GM19193 (cell line): ENCODE results near the gene SEMA5A.

Experiments used
- POLR2A ChIP-seq: IDR thresholded peaks from 4 replicates; pipeline ENCODE4 v1.6.1; 2011; ENCODE audit not compliant: insufficient read depth, insufficient read length; ENCODE audit errors: extremely low read depth

The SEMA5A gene

DNA sequence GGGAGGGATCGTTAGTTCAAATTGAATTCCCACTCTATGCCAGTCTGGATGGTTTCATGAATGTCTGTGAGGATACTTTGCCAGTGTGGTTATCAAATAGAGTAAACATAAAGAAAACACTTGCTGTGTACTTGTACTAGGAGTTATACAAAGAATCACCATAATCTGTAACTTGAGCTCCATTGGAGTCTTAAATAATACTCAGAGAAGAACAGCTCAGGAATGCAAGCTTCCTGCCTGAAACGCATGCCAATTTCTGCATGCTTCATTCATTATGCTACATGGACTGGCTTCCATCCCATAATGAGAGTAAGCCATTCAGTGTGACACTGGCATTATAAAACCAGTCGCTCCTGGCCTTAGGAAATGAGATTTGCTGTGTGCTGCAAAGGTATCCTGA lies 351.4 kb downstream of the SEMA5A start:
- TF ChIP-seq POLR2A: no peak

DNA sequence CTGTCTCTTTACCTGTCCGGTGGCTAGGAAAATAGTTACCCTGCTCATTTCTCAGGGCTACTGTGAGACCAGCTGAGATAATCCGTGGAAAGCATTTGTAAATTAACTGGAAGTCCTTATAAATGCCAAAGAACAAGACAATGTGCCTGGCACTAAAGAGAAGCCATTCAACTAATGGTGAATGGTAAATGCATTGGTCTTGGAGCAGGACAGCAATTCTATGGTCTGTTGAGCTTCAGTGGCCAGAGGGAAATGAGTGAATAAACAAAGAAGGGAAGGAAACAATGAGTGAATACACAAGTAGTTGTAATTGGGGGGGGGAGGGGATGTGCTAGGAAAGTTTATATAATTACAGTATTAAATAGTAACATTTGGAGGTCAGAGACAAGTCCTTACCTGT lies 353.6 kb downstream of the SEMA5A start:
- TF ChIP-seq POLR2A: no peak

DNA sequence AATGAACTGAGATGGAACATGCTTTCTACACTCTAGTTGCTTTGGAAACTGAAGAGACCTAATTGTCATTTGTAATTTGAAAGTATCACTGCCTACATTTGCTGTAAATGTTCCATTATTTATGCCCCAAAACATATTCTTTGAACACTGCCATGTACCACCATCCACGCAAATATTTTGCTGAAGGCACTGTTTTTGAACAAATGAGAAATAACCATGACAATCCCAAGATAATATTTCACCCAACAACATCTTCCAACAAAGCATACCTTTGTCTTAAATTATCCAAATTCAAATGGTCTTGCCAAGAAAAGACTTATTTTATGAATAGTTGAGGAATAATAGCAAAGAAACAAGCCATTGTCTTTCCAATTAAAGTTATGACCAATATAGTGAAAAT lies 356.2 kb downstream of the SEMA5A start:
- TF ChIP-seq POLR2A: no peak

DNA sequence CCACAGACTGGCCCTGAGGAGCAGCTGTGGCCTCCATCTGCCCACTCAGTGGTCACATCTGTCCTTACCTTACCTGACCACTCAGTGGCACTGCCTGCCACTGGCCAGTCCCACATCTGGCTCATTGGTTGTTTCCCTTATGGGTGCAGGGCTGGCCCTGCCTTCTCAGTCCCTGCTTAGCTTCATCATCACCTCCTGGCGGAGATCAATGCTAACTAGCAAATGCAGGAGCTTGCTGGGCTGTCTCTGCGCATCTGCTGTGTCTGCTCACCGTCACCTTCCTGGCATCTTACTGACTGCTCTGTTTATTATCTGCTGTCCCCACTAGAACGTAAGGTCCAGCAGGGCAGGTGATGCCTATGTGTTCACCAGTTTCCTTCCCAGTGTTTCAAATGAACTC lies 356.9 kb downstream of the SEMA5A start:
- TF ChIP-seq POLR2A: no peak

DNA sequence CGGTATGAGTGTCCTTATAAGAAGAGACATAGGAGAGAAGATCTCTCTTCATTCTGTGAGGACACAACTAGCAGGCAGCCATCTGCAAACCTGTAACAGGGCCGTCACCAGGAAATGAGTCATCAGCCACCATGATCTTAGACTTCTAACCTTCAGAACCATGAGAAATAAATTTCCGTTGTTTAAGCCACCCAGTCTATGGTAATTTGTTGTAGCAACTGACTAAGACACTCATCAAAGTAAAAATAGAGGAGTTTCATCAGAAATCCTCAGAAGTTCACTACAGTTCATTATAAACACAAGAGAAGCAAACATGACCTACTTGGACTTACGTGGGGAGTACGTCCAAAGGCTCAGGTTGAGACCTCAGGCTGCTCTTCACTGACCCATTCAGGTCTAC lies 357.7 kb downstream of the SEMA5A start:
- no peak for TF ChIP-seq POLR2A

DNA sequence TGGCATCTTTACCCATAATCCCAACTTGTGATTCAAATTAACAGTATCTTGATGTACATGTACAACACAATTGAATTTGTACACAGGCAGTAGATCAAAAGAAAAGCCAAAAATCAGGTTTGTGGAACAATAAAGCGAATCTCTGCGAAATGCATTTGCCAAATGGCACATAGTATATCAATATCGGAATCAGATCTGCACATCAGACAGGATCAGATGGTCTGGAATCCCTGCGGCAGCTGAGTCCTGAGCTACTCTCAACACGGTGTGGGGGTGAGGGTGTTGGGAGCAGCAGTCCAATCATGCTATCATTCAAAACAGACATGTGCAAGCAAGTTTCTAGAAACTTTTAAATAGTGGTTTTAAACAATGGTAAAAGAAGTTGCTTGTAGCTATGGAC lies 358.3 kb downstream of the SEMA5A start:
- TF ChIP-seq POLR2A: no peak

DNA sequence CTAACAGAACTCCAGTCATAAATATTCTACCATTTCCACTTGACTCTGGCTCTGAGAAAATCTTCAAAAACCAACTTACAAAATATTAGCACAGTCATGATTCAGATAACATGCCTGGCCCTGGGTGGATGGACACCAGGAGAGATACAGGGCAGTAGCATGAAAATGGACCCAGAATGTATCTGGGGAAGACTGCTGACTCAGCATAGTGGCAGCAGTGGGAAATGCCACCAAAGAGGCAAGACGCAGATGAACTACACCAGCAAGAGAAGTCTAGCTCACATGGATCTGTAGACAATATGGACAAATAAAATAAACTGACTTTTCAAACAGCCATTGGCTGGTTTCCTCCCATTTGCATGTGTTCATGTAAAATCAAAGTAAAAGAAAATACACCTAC lies 359.8 kb downstream of the SEMA5A start:
- TF ChIP-seq POLR2A: no peak

DNA sequence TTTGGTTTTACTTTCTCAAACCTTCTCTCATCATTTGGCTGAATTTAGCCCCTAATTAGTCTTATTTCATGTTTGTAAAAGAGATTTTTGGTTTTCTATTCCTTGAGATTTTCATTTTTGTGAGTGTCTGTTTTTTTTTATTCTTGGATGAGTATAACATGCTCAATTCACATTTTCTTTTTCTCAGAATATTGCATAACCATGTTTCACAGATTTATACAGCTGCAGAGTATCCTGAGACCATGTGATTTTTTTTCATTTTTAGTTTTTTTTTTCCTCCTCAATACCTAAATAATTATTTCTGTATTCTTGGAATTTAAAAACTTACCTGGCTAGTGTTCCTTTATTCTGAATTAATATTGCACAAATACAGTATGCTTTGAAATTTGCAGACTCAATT lies 361.9 kb downstream of the SEMA5A start:
- no peak for TF ChIP-seq POLR2A

DNA sequence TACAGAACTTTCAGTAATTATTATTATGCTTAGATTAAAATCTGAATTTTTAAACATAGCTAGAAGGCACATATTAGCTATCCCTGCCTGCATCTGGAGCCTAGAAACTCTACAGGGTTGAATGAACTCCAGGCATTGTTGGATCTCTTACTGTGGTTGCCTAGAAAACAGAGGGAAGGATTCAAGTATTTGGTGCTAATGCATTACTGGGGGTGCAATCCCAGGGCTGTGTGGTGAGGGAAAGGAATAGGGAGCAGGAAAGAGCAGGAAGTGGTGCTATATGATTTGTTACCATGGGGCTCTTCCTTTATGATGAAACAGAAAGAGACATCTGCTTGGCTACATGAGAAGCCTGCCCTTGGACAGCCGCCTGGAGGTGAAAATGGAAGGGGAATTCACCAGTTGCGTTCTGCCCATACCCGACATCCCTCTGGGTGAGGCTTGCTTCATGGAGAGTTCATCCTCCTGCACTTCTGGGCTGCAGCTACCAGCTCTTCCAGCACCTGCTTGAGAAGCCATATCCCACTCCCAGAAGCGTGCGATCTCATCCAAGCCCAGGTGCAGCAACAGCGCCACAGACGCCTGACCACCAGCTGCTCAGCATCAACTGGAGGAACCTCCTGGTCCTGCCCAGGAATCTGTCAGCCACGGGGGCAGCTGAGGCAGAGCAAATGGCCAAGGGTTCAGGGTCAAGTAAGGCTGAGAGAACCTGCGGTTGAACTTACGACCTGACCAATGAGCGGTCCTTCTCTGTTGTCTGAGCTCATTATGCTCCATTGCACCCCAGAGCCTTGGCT lies 362.8 kb downstream of the SEMA5A start:
- no peak for TF ChIP-seq POLR2A

DNA sequence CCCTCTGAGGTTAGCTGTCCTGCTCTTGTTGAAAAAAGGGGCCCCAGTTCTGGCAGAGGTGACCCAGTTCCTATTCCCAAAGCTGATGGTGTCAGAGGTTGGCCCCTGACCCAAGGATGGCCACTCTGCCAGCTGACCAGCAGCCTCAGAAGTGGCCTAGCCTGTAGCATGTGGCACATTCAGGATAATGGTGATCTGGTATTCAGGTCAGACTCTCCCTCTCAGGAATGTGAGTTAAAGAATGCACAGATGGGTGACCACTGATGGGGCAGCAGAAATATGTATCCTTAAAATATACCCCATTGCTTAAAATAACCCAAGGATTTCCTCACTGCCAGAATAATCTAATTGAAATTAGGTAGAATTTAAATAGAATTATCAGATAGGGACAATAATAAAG lies 369.2 kb downstream of the SEMA5A start:
- no peak for TF ChIP-seq POLR2A

DNA sequence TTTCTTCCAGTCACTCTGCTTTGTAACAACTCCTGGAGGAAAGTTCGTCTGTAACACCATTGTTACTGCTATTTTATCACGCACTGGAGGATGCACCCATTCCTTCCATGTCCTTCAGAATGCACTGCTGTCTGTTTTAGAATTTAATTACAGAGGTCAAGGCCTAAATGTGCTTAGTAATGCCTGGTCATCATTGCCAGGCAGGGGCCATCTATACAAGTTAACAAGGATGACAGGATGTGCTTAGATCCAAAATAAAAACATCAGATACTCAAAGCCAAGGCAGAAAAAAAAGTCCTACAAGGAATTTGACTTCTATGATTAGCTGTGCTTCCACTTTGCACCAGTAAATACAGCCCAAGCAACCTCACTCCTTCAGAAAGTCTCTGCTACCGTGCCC lies 371.4 kb downstream of the SEMA5A start:
- no peak for TF ChIP-seq POLR2A

DNA sequence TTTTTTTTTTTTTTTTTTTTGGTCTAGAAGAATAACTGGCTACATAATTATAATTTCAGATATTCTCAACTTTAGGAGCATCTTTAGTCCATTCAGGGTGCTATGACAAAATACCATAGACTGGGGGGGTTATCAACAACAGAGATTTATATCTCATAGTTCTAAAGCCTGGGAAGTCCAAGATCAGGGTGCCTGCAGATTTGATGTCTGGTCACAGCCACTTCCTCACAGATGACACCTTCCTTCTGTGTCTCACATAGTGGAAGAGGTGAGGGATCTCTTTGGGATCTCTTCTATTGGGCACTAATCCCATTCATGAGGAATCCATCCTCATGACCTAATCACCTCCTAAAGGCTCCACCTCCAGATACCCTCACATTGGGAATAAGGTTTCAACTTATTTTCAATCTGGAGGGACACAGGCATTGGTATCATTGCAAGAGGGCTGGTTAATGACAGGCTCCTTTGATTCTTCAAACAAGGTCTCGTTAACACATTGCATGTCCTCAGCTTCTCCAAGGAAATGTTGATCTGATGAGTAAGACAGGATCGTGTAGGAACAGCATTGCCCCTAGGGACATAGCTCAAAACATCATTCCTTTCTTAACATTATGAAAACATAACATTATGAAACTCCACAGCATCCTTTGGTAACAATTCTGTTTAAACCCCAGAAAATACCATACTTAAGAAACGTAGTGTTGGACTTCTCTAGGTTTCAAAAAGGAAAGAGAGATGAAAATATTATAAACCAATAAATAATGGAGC lies 372.4 kb downstream of the SEMA5A start:
- no peak for TF ChIP-seq POLR2A

DNA sequence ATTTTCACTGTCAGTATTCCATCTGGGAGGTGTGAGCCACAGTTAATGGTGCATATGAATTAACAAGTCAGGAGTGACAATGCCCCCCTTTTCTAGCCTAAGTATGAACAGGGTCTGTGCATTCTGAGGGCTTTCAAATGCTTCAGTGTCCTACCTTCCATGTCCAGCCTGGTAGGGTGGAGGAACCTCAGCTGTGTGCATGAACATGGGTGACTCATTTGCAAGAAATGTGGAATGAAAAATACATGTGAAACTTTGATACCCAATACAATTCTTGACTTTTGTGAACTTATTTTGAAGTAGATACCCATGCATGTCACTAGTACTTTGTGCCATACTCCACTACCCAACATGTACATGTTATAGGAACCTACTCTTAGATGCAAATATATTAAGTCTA lies 375.8 kb downstream of the SEMA5A start:
- no peak for TF ChIP-seq POLR2A

DNA sequence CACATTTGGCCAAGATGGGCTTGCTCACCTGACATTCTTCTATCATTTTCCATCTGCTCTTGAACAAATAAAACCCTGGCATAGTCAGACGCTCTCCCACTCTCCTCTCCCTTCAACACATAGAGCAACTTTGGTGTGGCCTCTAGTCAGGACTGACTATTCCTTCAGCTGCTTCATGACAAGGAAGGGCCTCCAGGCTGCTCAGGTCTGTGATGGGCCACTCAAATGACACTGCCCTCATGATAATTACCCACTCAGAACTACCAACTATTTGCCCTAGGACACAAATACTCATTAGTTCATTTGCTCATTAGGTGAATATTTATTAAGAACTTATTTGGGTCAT lies 376.3 kb downstream of the SEMA5A start:
- TF ChIP-seq POLR2A: no peak

DNA sequence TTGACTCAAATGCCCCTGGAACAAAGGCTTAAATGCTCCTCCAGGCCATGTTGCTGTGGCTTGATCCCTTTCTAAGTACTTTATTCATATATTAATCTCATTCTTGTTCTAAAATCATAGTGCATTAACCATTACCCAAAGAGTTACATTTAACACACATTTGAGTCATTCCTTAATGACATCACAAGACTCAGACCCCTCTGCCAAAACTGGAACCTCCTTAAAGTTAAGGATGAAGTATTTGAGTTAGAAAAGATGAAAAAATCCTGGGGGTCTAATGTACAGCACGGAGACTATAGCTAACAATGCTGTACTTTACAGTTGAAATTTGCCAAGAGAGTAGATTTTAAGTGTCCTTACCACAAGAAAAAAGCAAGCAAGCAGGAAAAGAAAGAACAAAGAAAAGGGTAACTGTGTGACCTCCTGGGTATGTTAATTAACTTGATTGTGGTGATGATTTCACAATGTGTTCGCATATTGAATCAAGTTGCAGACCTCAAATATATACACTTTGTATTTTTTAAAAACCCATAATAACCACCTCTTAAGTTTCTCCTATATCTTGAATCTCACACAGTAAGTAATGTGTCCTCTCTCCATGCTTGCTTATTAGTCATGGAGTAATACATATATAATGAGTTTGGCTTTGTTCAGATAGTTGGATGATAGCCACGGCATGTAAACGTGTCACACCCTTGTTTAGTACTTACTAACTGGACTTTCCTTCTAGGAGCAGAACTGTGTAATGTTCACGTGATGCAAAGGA lies 376.9 kb downstream of the SEMA5A start:
- no peak for TF ChIP-seq POLR2A
